HG03432 (cell line): ENCODE data around the gene SPAG6.
A peak's percentile ranks its signal among the peaks of the same experiment; 100 is the strongest.
"Not testable (repeated sequence)": the region's sequence is repeated elsewhere in the genome, so short reads cannot be mapped to it uniquely, and the experiment has no call there.

Experiments
- ATAC-seq: cut with Tn5 transposase; IDR thresholded peaks from one replicate; pipeline ENCODE4 v1.9.1; 2021; ENCODE audit warnings: mild to moderate bottlenecking, moderate library complexity; ENCODE audit not compliant: unreplicated experiment

Gene SPAG6

DNA sequence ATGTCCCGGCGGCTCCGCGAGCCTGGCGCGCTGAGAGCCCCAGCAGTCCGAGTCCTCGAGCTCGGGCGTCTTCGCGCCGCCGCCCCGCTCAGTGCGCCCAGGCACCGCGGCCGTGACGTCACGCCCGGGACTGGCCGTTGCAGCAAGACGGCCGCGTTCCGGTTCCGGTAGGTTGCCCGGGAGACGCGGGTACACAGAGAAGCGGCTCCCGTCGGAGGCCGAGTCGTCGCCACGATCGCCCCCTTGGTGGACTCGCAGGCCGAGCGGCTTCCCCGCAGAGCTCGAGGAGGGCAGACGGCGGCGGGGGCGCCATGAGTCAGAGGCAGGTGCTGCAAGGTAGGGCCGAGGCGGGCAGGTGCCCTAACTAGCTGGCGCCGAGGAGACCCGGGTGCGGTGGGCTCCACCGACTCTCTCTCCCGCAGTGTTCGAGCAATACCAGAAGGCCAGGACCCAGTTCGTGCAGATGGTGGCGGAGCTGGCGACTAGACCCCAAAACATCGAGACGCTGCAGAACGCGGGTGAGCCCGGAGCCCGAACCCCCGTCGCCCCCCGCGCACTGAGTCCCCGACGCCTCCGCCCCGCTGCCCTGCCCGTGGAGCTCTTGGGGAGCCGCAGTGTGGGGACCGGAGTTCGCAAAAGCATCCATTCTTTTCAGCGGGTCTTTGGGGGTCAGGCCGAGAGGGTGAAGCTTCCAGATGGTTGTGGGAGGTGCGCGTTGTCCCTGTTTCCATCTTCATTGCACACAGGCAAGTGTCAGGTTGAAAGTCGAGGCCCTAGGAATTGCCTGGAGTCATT lies at the start of gene SPAG6:
SPAG6 (plus strand) TSS at position 196 of the 795 bp plus-strand sequence; CDS start at position 312, 116 bp downstream.
- peak; percentile 33 for ATAC-seq

DNA sequence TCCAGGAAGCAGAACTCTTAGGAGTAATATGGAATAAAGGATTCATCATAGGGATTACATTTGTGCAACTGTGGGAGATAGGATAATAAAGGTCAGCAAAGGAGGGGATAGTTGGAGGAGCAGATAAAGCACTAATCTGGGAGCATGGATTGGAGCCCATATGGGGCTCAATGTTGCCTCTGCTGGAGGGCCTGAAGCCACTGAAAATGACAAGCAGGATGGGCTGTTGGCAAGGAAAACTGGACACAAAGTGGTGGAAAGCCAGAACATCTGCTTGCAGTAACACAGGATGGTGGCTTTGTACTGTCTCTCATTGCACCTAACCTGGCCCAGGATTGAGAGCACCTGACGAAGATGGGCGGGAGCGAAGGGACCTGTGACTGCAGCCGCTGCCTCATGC lies 44.1 kb upstream of the SPAG6 start:
- ATAC-seq, result no peak

DNA sequence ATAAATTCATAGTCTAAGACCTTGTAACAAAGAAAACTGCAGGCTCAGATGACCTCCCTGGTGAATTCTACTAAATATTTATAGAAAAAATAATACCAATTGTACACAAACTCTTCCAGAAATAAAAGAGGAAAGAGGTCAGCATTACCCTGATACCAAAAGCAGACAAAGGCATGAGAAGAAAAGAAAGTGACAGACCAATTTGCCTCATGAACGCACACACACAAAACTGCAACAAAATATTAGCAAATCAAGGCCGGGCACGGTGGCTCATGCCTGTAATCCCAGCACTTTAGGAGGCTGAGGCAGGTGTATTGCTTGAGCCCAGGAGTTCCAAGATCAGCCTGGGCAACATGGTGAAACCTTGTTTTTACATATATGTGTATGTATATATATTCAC lies 41.8 kb upstream of the SPAG6 start:
- ATAC-seq, result no peak

GRCh38 chr10:22305721-22306120 lies 39.6 kb upstream of the SPAG6 start:
- no peak for ATAC-seq

- ATAC-seq, result peak; percentile 96
These were observed 36.9 kb upstream of the SPAG6 start for GRCh38 chr10:22308390-22308789.

DNA sequence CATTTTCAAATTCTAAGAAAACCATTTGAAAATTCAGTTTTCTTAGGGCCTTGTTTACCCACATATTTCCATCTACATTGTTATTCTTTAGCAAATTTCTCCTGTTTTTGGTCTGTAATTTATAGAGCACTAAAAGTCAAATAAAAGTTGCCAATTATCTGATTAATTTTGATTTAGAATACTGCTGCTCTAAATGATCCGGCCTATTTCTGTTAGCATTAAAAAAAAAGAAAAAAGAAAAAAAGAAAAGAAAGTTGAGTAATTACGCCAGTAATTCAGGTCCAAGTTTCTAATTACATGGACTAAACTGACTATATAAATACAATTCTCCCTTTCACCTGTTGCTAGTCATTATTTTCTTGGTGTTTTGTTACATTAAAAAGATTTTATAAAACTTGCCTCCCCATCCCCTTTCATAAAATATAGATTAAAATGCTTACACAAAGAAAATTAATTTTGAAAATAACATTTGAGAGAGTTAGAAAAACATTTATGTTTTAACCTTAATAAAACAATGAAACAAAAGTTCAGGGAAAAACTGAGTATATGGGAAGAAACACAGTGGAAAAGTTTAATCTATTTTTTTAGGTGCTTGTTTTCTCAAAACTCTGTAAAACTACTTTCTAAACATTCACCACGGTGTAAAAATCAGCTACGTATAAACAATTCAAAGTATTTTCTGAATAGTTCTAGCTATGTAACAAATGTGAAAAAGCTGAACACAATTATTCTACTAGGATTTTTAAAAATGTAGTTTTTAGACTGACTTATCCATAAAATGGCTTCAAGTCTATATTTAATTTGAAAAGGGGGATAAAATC lies 35.9 kb upstream of the SPAG6 start:
- ATAC-seq, result no peak

DNA sequence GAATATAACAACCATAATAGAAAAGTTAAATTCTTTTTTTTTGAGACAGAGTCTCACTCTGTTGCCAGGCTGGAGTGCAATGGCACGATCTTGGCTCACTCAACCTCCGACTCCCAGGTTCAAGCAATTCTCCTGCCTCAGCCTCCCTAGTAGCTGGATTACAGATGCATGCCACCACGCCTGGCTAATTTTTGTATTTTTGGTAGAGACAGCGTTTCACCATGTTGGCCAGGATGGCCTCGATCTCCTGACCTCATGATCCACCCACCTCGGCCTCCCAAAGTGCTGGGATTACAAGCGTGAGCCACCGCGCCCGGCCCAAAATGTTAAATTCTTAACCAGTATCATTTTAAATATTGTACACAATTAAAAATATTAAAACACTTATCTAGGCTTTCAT lies 35.3 kb upstream of the SPAG6 start:
- not testable (repeated sequence) for ATAC-seq

GRCh38 chr10:22310928-22311327 lies 34.4 kb upstream of the SPAG6 start:
- no peak for ATAC-seq

GRCh38 chr10:22314852-22315251 lies 30.4 kb upstream of the SPAG6 start:
- no peak for ATAC-seq

DNA sequence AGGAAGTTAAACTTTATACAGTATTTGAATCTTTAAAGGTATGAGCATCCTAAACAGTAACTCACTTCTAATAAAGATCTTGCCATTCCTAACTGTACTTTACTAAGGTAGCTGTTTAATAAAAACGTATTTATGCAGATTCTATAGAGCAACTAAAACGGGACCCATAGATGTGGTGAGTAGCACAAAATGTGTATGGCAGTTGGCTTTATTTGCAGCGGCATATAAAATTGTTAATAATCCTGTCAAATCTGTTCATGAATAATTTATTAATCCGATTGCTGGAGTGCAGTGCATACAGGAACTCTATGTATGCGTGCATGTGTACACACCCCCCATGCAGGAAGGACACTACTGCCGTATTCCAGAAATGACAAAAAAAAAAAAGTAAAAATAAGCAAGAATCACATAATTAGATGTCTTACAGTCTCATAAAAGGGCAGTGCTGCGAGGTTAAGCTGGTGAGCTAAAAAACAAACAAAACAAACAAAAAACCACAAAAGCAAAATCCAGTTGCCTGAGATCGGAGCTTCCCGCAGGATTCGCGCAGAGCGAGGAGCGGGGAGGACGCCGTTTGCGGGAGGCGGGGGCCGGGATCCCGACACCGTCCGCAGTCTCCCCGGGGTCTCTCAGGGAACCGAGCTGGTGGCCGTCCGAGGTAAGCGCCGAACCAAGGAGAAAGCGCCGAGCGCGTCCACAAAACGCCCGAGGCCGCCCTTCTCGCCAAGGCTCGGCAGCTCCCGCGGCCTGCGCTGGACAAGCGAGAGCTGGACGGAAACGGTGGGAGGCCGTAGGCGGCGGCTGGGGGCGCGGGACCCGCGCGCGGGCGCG lies 29.6 kb upstream of the SPAG6 start:
- peak; percentile 23 for ATAC-seq

DNA sequence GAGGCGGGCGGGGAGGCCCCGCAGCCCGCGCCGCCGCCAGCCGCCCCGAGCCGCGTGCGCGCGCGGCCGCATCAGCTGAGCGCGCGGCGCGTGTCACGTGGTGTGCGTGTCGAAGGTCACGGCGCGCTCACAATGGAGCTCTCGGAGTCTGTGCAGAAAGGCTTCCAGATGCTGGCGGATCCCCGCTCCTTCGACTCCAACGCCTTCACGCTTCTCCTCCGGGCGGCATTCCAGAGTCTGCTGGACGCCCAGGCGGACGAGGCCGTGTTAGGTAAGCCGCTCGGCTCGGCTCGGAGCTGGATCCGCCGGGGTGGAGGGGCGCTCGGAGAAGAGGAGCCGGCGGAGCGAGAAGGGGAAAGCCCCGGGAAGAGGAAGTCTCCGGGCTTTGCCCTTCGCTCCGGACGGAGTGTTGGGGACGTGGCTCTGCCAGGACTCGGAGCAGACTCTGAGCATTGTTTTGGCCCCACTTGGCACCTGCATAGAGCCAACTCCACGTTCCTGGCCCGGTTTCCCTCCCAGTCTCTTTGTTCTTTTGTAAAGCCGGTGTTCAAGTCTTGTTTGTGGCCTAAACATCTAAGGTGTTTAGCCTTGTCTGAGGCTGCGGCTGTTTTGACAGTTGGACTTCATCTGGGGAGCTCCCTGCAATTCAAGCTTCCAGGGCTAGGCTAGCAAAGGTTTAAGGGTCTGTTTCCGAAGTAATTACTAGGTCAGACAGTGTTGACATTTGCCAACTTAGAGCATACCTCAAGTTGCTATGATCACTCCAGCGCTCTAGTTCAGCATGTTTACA lies 28.8 kb upstream of the SPAG6 start, which contains the start of gene COMMD3:
COMMD3 (plus strand) TSS at position 103 of the 790 bp plus-strand sequence; CDS start at position 133, 30 bp downstream.
- ATAC-seq, result peak; percentile 73

DNA sequence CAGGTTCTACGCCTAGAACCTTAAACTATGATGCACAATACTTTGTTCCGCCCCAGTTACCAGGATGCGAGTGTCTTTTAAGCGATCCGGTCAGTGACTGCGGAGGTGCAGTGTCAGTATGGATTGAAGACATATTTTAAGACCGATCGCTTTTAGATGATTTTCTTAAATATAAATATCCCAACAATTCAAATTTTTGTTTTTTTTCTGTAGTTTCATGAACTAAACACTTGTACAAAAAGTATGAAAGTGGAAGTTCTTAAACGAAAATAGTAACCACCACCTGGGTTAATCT lies 28.3 kb upstream of the SPAG6 start:
- peak; percentile 16 for ATAC-seq

GRCh38 chr10:22317771-22318565 lies 27.3 kb upstream of the SPAG6 start:
- no peak for ATAC-seq

- no peak for ATAC-seq
These were observed 26.5 kb upstream of the SPAG6 start for GRCh38 chr10:22318772-22319171.

- no peak for ATAC-seq
These were observed 25.7 kb upstream of the SPAG6 start for GRCh38 chr10:22319547-22319979.

DNA sequence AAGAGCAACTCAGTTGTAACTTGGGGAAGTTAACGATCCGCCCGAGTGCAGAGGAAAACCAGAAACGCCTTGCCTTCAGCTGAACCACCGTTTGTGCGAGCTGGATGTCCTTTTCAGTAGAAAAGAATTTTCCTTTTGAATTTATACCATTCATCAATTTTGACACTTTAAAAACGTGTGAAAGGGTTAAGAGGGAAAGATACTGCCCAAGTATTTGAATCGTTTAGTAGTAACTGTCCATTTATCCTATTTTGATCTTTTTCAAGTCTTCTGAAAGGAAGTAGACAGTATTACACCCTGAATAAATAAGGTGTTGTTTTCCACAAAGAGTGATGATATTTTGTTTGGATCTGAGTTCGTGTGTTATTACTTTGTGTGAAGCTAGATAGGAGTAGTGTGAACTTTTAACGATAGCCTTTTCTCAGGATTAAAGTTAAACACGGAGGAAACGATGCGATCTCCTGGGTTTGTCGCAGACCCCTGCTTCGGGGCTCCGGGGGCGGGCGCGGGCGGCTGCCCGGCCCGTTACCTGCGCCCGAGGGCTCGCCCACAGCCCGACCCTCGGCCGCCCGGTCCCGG lies 25.2 kb upstream of the SPAG6 start:
- ATAC-seq, result no peak

GRCh38 chr10:22320591-22321155 lies 24.6 kb upstream of the SPAG6 start, which contains the start of gene BMI1:
BMI1 (plus strand) TSS chr10:22321099; CDS start chr10:22326450, 5,351 bp downstream.
- ATAC-seq, result peak; percentile 25

DNA sequence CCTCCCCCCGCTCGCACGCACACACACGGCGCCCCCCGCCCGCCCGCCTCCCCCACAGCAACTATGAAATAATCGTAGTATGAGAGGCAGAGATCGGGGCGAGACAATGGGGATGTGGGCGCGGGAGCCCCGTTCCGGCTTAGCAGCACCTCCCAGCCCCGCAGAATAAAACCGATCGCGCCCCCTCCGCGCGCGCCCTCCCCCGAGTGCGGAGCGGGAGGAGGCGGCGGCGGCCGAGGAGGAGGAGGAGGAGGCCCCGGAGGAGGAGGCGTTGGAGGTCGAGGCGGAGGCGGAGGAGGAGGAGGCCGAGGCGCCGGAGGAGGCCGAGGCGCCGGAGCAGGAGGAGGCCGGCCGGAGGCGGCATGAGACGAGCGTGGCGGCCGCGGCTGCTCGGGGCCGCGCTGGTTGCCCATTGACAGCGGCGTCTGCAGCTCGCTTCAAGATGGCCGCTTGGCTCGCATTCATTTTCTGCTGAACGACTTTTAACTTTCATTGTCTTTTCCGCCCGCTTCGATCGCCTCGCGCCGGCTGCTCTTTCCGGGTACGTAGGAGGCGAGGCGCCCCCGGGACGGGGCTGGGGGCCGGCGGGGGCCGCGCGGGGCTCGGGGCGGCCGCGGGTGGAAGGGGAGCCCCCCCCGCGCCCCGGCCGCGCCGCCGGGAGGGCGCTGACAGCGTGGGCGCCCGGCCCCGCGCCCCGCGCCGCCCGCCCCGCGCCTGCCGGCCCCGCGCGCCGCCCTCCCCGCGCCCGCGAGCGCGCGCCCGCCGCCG lies 24.0 kb upstream of the SPAG6 start:
- ATAC-seq, result peak; percentile 16
